VCaP (cell line): ENCODE results near the gene CAT.

ENCODE experiments used
- H3K27ac ChIP-seq: fragments of 450-650 bp; 2 replicates; pipeline ENCODE4 v1.5.1; 2017
- TF ChIP-seq, protein P1 (sequence below): fragments of 450-650 bp; conservative IDR thresholded peaks from 2 replicates; pipeline ENCODE4 v1.5.1; 2017; ENCODE audit warnings: mild to moderate bottlenecking, moderate library complexity

CAT gene

DNA sequence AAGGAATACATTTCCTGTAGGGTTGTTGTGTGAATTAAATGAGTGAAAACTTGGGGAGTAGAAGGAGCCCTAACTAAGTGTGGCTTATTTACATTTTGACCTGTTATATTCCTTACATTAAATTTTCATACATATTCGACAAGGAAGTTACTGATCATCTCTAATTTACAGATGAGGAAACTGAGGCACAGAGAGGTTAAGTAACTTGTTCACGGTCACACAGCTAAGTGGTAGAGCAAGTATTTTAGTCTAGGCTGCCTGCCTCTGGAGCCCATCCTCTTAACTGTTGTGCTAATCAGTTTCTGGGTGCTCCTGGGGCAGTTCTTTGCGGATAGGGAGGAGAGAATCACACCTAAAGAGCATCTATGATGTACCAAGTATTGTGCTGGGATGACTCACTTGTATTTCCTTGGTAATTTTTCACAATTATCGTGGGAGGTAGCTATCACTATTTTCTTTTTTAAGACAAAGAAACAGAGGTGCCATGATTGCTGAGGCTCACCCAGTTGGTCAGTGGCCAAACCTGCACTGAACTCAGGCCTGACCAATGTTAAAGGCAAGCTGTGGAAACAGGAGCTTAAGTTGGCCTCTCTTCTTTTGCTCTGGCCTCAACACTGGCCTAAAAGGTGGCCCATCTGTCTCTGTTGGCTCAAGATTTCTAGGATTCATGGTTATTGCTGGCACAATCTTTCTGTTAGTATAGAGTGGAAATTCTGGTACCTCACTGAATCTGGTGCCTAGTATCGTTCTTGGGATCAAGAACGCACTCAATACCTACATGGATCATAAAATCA is 77.7 kb downstream of the CAT start:
- TF ChIP-seq, protein P1, sequence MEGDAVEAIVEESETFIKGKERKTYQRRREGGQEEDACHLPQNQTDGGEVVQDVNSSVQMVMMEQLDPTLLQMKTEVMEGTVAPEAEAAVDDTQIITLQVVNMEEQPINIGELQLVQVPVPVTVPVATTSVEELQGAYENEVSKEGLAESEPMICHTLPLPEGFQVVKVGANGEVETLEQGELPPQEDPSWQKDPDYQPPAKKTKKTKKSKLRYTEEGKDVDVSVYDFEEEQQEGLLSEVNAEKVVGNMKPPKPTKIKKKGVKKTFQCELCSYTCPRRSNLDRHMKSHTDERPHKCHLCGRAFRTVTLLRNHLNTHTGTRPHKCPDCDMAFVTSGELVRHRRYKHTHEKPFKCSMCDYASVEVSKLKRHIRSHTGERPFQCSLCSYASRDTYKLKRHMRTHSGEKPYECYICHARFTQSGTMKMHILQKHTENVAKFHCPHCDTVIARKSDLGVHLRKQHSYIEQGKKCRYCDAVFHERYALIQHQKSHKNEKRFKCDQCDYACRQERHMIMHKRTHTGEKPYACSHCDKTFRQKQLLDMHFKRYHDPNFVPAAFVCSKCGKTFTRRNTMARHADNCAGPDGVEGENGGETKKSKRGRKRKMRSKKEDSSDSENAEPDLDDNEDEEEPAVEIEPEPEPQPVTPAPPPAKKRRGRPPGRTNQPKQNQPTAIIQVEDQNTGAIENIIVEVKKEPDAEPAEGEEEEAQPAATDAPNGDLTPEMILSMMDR: no peak
- H3K27ac ChIP-seq: no peak overlapping the region

DNA sequence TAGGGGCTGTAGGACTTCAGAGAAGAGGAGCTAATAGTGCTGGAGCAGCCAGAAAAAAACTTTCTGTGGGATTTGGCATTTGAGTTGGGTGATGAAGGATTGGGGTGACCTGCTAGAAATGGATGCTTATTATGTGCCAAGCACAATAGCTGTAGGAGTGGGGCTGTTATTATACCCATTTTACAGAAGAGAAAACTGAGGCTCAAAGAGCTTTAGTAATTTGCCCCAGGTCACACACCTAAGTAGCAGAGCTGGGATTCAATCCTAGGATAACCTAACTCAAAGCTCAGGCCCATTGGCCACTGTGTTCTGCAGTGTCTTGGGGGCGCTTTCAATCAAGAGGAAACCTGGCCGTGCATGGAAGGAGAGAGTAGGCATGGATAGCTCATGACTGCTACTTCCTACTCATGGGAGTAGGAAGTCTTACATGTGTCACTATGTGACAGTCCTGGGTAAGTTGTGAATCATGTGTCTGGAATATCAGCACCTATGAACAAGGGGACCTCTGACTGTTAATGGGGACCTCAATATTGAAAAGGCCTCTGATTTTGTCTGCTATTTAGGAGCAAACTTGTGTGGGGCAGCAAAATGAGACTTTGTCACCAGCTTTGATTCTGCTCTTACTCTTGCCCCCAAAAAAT is 81.0 kb downstream of the CAT start:
- TF ChIP-seq, protein P1: no peak
- H3K27ac ChIP-seq: no peak overlapping the region

GRCh38 chr11:34521265-34521664 is 82.5 kb downstream of the CAT start:
- no peak overlapping the region for H3K27ac ChIP-seq
- TF ChIP-seq, protein P1: no peak
